Endometrial microvascular endothelial cells (primary cell): ENCODE data around the gene LSM12. TPM values are rescaled to one million over a fixed set of nuclear protein-coding genes. Genes with fewer than 3 reads are reported as not detected.
"Not testable (repeated sequence)": the region's sequence is repeated elsewhere in the genome, so short reads cannot be mapped to it uniquely, and the experiment has no call there.

ENCODE experiments used
- in situ Hi-C: cut with HindIII; loops from 2 replicates; pipeline ENCODE4 v1.10.0; 2017; ENCODE audit warnings: low sequenced_read_pairs, low pct_unique_long_range_greater_than_20kb; ENCODE audit errors: inconsistent ontology term
- total RNA-seq: library from RNA; depleted of rRNA; stranded (reverse); fragments of >200 nt; gene quantifications from one replicate; pipeline ENCODE4 v1.2.3, GENCODE V29; 2015; ENCODE audit errors: inconsistent ontology term

LSM12 gene
- total RNA-seq, 1 donor from 2014 or later: 61.8 TPM

DNA sequence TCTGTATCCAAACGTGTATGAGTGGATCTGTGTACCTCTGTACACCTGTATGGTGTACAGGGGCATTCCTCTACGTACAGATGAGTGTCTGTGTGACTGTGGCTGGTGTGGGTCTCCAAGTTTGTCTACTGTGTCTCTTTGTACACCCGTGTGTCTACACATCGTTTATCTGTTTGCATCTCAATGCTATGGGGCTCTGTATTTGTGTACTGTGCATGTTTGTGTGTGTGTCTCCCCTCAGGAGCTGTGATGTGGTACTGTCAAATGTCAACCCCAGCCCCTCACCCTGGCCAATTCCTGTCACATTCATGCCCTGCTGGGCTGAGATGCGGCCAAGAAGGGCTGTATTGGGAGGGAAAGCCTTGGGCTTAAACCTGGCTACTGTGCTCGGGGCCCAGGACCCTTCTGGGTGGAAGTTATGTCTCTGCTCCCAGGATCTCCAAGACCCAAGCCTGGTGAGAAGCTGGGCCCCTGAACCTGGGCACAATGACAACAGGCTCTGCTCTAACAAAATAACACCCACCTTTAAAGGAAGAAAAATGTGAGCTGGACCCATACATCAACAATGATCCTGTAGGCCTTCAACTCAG is 65.5 kb downstream of the LSM12 start:
- in situ Hi-C loops: no loop called here

DNA sequence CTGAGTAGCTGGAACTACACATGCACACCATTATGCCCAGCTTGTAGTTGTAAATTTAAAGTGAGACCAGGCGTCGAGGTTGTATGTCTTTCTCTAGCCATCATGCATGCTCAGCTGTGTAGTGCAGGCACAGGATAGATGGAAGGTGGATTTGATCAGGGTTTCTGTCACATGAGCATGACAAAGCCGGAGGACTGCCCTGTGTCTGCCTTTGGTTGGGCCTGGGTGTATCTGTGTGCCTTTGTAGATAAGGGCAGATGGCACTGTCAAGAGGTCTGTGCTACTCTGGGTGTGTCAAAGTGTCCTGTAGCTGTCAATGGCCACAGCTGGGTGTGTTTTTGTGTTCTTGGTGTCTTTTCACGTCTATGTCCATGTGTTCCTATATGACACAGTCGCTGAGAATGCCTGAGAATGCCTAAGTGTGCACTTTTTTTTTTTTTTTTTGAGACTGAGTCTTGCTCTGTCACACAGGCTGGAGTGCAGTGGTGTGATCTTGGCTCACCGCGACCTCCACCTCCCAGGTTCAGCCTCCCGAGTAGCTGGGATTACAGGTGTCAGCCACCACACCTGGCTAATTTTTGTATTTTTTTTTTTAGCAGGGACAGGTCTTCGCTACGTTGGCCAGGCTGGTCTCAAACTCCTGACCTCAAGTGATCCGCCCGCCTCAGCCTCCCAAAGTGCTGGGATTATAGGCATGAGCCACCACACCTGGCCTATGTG is 66.2 kb downstream of the LSM12 start:
- in situ Hi-C loops: no loop called here

DNA sequence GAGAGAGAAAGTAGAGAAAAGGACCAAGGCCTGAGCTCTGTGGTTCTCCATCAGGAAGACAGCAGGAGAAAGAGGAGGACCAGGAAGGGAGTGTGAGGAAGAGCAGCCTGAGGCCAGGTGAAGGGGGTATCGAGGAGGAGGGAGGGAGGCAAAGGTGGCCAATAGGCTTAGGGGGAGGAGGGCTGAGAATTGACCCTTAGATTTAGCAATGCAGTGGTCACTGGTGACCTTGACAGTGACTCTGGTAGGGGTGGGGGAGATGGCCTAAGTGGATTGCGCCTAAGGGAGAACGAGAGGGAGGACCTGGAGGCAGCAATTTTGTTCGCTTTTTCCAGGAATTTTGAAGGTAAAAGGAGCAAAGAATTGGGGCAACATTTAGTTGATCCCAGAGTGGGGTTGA is 67.4 kb downstream of the LSM12 start:
- in situ Hi-C loops: no loop called here

DNA sequence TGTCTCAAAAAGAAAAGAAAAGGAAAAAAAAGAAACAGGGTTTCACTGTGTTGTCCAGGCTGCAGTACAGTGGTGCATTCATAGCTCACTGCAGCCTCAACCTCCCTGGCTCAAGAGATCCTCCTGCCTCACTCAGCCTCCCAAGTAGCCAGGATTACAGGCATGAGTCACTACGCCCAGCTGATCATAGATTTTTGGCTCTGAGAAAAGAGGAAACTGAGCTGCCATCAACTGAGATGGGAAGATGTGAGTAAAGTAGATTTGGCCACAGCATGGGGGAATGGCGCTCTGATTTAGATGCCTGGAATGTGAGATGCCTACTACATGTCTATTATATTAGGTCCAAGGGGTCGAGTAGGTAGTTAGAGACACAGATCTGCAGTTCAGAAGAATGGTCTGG is 67.9 kb downstream of the LSM12 start:
- in situ Hi-C loops: no loop called here

DNA sequence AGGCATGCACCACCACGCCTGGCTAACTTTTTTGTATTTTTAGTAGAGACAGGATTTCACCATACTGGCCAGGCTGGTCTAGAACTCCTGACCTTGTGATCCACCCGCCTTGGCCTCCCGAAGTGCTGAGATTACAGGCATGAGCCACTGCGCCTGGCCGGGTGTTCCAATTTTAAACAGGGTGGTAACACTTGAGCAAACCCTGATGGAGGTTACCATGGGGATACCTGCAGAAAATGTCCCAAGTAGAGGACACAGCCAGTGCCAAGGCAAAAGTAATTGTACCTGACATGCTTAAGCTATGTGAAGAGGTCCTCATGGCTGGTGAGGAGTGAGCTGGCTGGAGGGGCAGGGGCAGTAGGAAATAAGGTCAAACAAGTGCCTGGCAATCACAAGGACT is 69.3 kb downstream of the LSM12 start:
- in situ Hi-C loops: not testable (repeated sequence)

DNA sequence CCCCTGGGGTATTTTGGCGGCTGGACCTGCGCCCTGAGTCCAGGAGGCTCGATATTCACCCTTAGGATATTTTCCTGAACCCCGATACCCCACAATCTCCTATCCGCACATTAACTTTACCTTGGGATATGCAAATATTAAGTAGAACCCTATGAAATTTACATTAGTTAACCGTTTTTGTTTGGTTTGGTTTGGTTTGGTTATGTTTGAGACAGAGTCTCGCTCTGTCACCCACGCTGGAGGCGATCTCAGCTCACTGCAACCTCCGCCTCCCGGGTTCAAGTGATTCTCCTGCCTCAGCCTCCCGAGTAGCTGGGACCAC is 71.4 kb downstream of the LSM12 start:
- in situ Hi-C loops: no loop called here

DNA sequence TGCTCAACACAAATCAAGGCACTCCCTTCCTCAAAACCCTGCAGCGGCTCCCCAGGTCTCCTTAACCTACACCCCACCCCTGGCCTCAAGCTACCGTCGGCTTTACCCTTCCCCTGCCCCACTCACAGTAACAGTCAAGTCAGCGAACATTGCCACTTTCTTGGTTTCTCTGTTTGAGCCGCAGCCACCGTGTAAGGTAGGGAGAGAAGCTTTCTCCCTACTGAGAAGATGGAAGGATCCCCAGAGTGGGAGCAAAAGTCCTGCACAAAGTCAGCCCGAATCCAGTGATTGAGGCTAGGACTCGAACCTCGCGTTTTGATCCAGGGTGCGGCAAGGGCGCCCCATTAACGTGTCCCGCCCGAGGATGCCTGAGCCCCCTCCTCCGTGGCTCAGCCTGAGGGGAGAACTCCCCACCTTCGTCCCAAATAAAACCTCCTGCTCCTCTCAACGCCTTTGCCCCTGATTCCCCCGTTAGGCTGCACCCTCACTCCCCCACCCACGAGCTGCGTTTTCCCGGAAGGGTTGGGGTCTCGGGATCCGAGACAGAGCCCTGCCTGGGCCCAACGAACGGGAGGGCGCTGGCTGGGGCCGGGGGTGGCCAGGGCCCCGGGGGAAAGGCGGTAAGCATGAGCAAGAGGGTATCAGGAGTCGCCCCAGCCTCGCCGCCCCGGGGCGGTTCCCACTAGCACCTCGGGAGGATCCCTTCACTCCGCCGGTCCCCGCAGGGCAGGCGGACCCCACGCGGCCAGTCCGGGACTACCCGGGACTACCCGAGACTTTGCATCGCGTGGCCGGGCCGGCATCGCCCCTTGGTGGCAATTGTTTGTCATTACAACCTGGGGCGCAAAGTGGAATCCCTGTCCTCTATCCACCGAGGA is 72.0 kb downstream of the LSM12 start:
- in situ Hi-C loops: no loop called here

DNA sequence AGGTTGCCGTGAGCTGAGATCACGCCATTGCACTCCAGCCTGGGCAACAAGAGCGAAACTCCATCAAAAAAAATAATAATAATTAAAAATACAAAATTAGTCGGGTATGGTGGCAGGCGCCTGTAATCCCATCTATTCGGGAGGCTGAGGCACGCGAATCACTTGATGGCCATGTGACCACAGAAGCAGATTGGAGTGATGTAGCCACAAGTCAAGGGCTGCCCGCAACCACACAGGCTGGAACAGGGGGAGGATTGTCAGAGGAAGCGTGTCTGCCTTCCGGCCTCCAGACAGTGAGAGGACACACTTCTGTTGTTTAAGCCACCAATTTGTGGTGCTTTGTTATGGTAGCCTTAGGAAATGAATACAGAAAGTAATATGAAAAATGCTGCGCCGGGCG is 73.8 kb downstream of the LSM12 start:
- in situ Hi-C loops: no loop called here

DNA sequence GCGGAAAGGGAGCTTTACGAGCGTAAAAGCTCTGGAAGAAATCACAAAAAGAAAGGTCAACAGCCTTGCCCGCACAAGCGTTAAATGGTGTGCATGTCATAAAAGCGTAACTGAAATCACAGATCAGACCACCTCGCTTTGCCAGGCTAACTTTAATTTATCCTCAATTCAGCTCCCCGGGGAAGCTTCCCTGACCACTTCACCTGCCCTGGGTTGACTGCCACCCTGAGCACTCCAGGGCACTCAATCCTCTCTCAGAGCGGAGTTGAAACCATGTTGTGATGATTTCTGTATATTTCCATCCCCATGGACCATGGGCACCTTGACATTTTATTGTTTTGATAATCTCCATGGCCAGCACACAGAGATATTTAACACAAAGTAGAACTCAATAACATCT is 78.2 kb downstream of the LSM12 start:
- in situ Hi-C loops: no loop called here

DNA sequence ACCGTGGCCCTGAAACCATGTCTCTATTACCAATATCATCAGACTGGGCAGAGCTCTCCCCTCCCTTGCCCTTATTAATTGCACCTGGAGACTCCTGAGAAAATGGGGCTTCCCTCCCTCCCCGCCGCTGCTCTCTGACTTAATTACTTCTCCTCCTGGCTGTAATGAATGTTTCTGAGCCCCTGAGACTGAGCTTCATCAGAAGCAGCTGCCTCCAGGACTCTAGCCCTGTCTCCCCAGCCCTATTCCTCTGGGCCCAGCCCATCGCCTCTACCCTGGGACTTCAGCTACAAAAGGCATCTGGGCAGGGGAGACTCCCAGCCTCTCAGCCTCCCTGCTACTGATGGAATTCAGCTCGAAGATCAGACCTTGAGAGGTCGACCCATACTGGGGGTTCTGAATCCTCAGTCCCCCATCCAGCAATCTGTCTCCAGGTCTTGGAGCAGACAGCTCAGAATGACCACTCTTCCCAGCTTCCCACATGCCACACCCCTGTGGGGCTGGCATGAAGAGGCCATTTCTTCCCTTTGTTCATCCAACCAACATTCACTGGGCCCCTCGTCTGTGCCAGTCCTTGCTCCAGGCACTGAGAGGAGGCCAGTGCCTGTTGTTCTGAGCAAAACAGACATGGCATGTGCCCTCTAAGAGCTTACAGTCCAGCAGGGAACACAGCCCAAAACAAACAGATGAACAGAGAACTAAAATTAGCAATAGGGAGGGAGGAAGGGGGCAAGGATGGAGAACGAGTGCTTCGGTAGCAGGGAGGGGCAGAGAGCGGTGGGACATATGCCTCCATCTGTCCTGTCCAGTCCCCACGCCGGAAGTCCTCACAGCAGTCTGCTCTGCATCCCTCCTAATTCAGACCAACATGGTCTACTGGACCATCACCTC is 79.1 kb downstream of the LSM12 start:
- in situ Hi-C loops: no loop called here

DNA sequence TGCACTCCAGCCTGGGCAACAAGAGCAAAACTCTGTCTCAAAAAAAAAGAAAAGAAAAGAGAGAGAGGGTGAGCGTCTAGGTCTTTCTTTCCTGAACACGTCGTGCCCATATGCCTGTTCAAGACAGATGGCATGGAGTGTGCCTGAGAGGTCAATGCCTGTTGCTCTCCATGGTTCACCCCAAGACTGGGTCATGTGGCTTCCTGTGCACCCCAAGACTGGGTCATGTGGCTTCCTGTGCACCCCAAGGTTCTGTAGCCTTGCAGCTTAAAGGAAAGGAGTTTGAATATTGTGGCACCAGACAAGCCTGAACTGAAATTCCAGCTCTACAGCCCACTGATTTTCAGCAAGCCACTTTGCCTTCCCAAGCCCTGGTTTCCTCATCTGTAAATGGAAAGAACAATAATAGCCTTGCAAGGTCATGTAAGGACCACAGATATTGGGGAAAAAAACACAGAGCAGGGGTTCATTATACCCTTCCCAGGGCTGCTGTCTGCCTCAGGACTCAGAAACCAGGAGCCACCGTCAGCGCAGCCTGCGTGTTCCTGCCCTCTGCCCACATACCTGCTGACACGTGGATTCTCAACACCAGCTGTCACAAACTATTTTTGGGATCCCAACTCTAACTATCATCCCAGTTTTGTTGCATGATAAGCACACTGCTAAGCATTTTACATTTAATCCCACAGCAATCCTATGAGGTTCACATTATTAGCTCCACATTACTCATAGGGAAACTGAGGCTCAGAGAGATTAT is 80.1 kb downstream of the LSM12 start:
- in situ Hi-C loops: no loop called here

DNA sequence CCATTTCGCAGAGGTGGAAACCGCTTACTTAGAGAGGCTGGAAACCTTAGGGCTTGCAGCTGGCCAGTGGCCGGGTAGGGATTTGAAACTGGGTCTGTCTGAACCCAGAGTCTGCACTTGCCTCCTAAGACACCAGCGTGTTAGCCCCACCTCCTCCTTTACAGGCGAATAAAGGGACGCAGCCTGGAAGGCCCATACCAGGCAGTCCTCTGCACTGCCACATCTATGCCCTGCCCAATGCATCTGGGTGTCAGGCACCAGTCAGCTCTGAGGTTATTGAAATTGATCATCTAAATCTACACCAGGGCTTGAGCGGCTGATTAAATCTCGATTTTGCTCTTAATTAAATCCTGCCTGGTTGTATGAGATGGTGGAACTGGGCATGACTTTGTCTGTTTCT is 82.0 kb downstream of the LSM12 start:
- in situ Hi-C loops: no loop called here

Other genes with a start within 250 kb of the LSM12 start
- gene MPP3, start 233.5 kb downstream of the LSM12 start, total RNA-seq: 4.5 TPM
- not detected for gene CD300LG, start 219.5 kb downstream of the LSM12 start, total RNA-seq
- gene MPP2, start 159.1 kb downstream of the LSM12 start, total RNA-seq: 0.56 TPM
- gene PPY, start 124.2 kb downstream of the LSM12 start, total RNA-seq: not detected
- gene PYY, start 112.7 kb downstream of the LSM12 start, total RNA-seq: not detected
- gene NAGS, start 62.0 kb downstream of the LSM12 start, total RNA-seq: 19.8 TPM
- 43.9 TPM for gene TMEM101, start 51.7 kb downstream of the LSM12 start, total RNA-seq
- 65.1 TPM for gene G6PC3, start 4.1 kb upstream of the LSM12 start, total RNA-seq
- gene HDAC5, start 57.0 kb upstream of the LSM12 start, total RNA-seq: 6.2 TPM
- 6.1 TPM for gene HROB, start 75.3 kb upstream of the LSM12 start, total RNA-seq
- not detected for gene ASB16, start 104.0 kb upstream of the LSM12 start, total RNA-seq
- 49.2 TPM for gene TMUB2, start 120.3 kb upstream of the LSM12 start, total RNA-seq
- 60.0 TPM for gene ATXN7L3, start 133.2 kb upstream of the LSM12 start, total RNA-seq
- gene UBTF, start 153.0 kb upstream of the LSM12 start, total RNA-seq: 46.0 TPM
- not detected for gene SLC4A1, start 201.5 kb upstream of the LSM12 start, total RNA-seq
- not detected for gene RUNDC3A, start 241.9 kb upstream of the LSM12 start, total RNA-seq